Femur (tissue), 1 donor: ENCODE results near the gene SOX13.

Experiments
- DNase-seq: peaks from one replicate; pipeline ENCODE4 v3.0.0-alpha.2; 2017

Gene SOX13

GRCh38 chr1:204065174-204065985 lies 7.5 kb upstream of the SOX13 start:
- peak; percentile 68 for DNase-seq

GRCh38 chr1:204065986-204066300 lies 7.0 kb upstream of the SOX13 start:
- no peak for DNase-seq

GRCh38 chr1:204067935-204068334 lies 5.0 kb upstream of the SOX13 start:
- DNase-seq = no peak

GRCh38 chr1:204069887-204070286 lies 3.0 kb upstream of the SOX13 start:
- no peak for DNase-seq

GRCh38 chr1:204070895-204071294 lies 2.0 kb upstream of the SOX13 start:
- no peak for DNase-seq

- no peak for DNase-seq
Observed at GRCh38 chr1:204073837-204074273, 940 bp downstream of the SOX13 start.

- peak; percentile 77 for DNase-seq
Observed at GRCh38 chr1:204074274-204075138, 1.6 kb downstream of the SOX13 start.

- no peak for DNase-seq
Observed at GRCh38 chr1:204075139-204075521, 2.2 kb downstream of the SOX13 start.

- no peak for DNase-seq
Observed at GRCh38 chr1:204075890-204076846, 3.3 kb downstream of the SOX13 start.

GRCh38 chr1:204076891-204077290 lies 4.0 kb downstream of the SOX13 start:
- DNase-seq = no peak

- no peak for DNase-seq
Observed at GRCh38 chr1:204077979-204078696, 5.2 kb downstream of the SOX13 start.

- DNase-seq = no peak
Observed at GRCh38 chr1:204079608-204079999, 6.7 kb downstream of the SOX13 start.

GRCh38 chr1:204080163-204080903 lies 7.4 kb downstream of the SOX13 start:
- peak; percentile 57 for DNase-seq

GRCh38 chr1:204081164-204081790 lies 8.4 kb downstream of the SOX13 start:
- DNase-seq = no peak

- no peak for DNase-seq
Observed at GRCh38 chr1:204081791-204082513, 9.0 kb downstream of the SOX13 start.

GRCh38 chr1:204083491-204083890 lies 10.6 kb downstream of the SOX13 start:
- DNase-seq = no peak

GRCh38 chr1:204084247-204084772 lies 11.4 kb downstream of the SOX13 start:
- DNase-seq = peak; percentile 81

- no peak for DNase-seq
Observed at GRCh38 chr1:204085876-204086275, 13.0 kb downstream of the SOX13 start.

- no peak for DNase-seq
Observed at GRCh38 chr1:204087181-204087892, 14.4 kb downstream of the SOX13 start.
